ENCODE data around the gene ONECUT1. TPM values are rescaled to one million over a fixed set of nuclear protein-coding genes. Genes with fewer than 3 reads are reported as not detected.

ONECUT1 gene
- total RNA-seq, 2 donors from 2014 or later, result 1.8 to 5.3 TPM

GRCh38 chr15:52751522-52751921 lies 38.6 kb downstream of the ONECUT1 start:
- peak; percentile 49 for DNase-seq
- H3K4me3 Mint-ChIP-seq, result no peak overlapping the region

GRCh38 chr15:52749258-52749657 lies 40.9 kb downstream of the ONECUT1 start:
- Mint-ChIP-seq H3K9me3 (peaks cover 22% of the 10 kb centered on the region), H3K4me1 (peaks cover 48% of the 10 kb centered on the region), H3K36me3 (ENCODE audit: low read depth) (peaks cover 3% of the 10 kb centered on the region), H3K27ac (no peak overlapping the region), H3K4me3 (no peak overlapping the region), H3K27me3 (ENCODE audit: insufficient read depth) (no peaks in the 10 kb centered on the region)
- DNase-seq, result no peak
- Histone ChIP-seq H3K27ac (ENCODE audit: low read depth, low read length) (no peak overlapping the region), H3K9me3 (ENCODE audit: control insufficient read depth, low read length) (peaks cover 25% of the 10 kb centered on the region), H3K9ac (ENCODE audit: extremely low read depth, low read length, poor library complexity, severe bottlenecking) (no peak overlapping the region), H3K36me3 (ENCODE audit: control insufficient read depth, insufficient read depth, low read length) (no peaks in the 10 kb centered on the region), H3K4me3 (ENCODE audit: low read length) (no peak overlapping the region), H3K27me3 (ENCODE audit: control insufficient read depth, insufficient read depth, low read length, poor library complexity, severe bottlenecking) (no peaks in the 10 kb centered on the region), H3K4me1 (ENCODE audit: control insufficient read depth, insufficient read depth, low read length) (no peaks in the 10 kb centered on the region)
- WGBS, 2 experiments (ENCODE audit: insufficient coverage in 1 of 2, insufficient read length in 1 of 2), result 0 to 65% methylated on average over 1 to 4 of the region's 4 CpGs
- TF ChIP-seq CTCF (conservative IDR thresholded peaks at IDR 0.05), result no peak

More at GRCh38 chr15:52751522-52751921, 38.6 kb downstream of the ONECUT1 start:
- peaks cover 35% of the 10 kb centered on the region for H3K4me1 Mint-ChIP-seq
- no peaks in the 10 kb centered on the region for H3K27me3 Mint-ChIP-seq (ENCODE audit: insufficient read depth)
- H3K27ac Mint-ChIP-seq, result no peak overlapping the region
- peaks cover 3% of the 10 kb centered on the region for H3K36me3 Mint-ChIP-seq (ENCODE audit: low read depth)
- Histone ChIP-seq H3K27me3 (ENCODE audit: control insufficient read depth, insufficient read depth, low read length, poor library complexity, severe bottlenecking) (no peaks in the 10 kb centered on the region), H3K9me3 (ENCODE audit: control insufficient read depth, low read length) (peaks cover 12% of the 10 kb centered on the region), H3K4me1 (ENCODE audit: control insufficient read depth, insufficient read depth, low read length) (no peaks in the 10 kb centered on the region), H3K9ac (ENCODE audit: extremely low read depth, low read length, poor library complexity, severe bottlenecking) (no peak overlapping the region), H3K36me3 (ENCODE audit: control insufficient read depth, insufficient read depth, low read length) (no peaks in the 10 kb centered on the region), H3K4me3 (ENCODE audit: low read length) (no peak overlapping the region), H3K27ac (ENCODE audit: low read depth, low read length) (no peak overlapping the region)
- TF ChIP-seq CTCF (conservative IDR thresholded peaks at IDR 0.05), result no peak
- WGBS, 2 experiments (ENCODE audit: insufficient coverage in 1 of 2, insufficient read length in 1 of 2), result 78% methylated on average over 2 of the region's 2 CpGs; no CpG with 5 or more reads in 1 of the 2 experiments
- peaks cover 10% of the 10 kb centered on the region for H3K9me3 Mint-ChIP-seq

GRCh38 chr15:52746162-52746757 lies 43.9 kb downstream of the ONECUT1 start:
- TF ChIP-seq CTCF (conservative IDR thresholded peaks at IDR 0.05), result no peak
- Mint-ChIP-seq H3K27ac (peak overlapping the region; percentile 85), H3K9me3 (peaks cover 22% of the 10 kb centered on the region), H3K4me1 (peaks cover 31% of the 10 kb centered on the region), H3K36me3 (ENCODE audit: low read depth) (peaks cover 3% of the 10 kb centered on the region), H3K4me3 (peak overlapping the region; percentile 37), H3K27me3 (ENCODE audit: insufficient read depth) (no peaks in the 10 kb centered on the region)
- Histone ChIP-seq H3K9me3 (ENCODE audit: control insufficient read depth, low read length) (peaks cover 25% of the 10 kb centered on the region), H3K27ac (ENCODE audit: low read depth, low read length) (no peak overlapping the region), H3K9ac (ENCODE audit: extremely low read depth, low read length, poor library complexity, severe bottlenecking) (no peak overlapping the region), H3K36me3 (ENCODE audit: control insufficient read depth, insufficient read depth, low read length) (no peaks in the 10 kb centered on the region), H3K4me3 (ENCODE audit: low read length) (peak overlapping the region; percentile 57), H3K27me3 (ENCODE audit: control insufficient read depth, insufficient read depth, low read length, poor library complexity, severe bottlenecking) (no peaks in the 10 kb centered on the region), H3K4me1 (ENCODE audit: control insufficient read depth, insufficient read depth, low read length) (no peaks in the 10 kb centered on the region)
- DNase-seq, result peak; percentile 53
- 88 to 96% methylated on average over 3 to 5 of the region's 6 CpGs for WGBS, 2 experiments (ENCODE audit: insufficient coverage in 1 of 2, insufficient read length in 1 of 2)
